Ramos (cell line): Measurements from ENCODE around the gene ADGRD1.
"Not testable (repeated sequence)": the region's sequence is repeated elsewhere in the genome, so short reads cannot be mapped to it uniquely, and the experiment has no call there.

Experiments used
- in situ Hi-C: fragments of 300-500 bp; cut with MboI; formaldehyde crosslinking; loops from one replicate; pipeline ENCODE4 v1.14.3; 2022; ENCODE audit warnings: low sequenced_read_pairs; ENCODE audit not compliant: unreplicated experiment

The ADGRD1 gene

GRCh38 chr12:131105736-131106348, 152.1 kb downstream of the ADGRD1 start:
- in situ Hi-C loops, result no loop called here

GRCh38 chr12:131106349-131106941, 152.7 kb downstream of the ADGRD1 start:
- in situ Hi-C loops, result no loop called here

GRCh38 chr12:131108177-131108955, 154.7 kb downstream of the ADGRD1 start:
- in situ Hi-C loops, result no loop called here

- in situ Hi-C loops, result no loop called here
Observed at GRCh38 chr12:131111446-131111845, 157.7 kb downstream of the ADGRD1 start.

GRCh38 chr12:131112021-131112420, 158.3 kb downstream of the ADGRD1 start:
- in situ Hi-C loops, result no loop called here

- in situ Hi-C loops, result no loop called here
Observed at GRCh38 chr12:131112700-131113290, 159.1 kb downstream of the ADGRD1 start.

GRCh38 chr12:131113568-131114270, 160.0 kb downstream of the ADGRD1 start:
- in situ Hi-C loops, result no loop called here

- in situ Hi-C loops, result no loop called here
Observed at GRCh38 chr12:131114271-131114670, 160.6 kb downstream of the ADGRD1 start.

- in situ Hi-C loops, result no loop called here
Observed at GRCh38 chr12:131114942-131115584, 161.4 kb downstream of the ADGRD1 start.

GRCh38 chr12:131115766-131116467, 162.2 kb downstream of the ADGRD1 start:
- in situ Hi-C loops, result no loop called here

- in situ Hi-C loops, result no loop called here
Observed at GRCh38 chr12:131116468-131117117, 162.9 kb downstream of the ADGRD1 start.

- in situ Hi-C loops, result no loop called here
Observed at GRCh38 chr12:131117438-131118245, 163.9 kb downstream of the ADGRD1 start.

- in situ Hi-C loops, result no loop called here
Observed at GRCh38 chr12:131118371-131118770, 164.7 kb downstream of the ADGRD1 start.

GRCh38 chr12:131119345-131119744, 165.6 kb downstream of the ADGRD1 start:
- in situ Hi-C loops, result not testable (repeated sequence)

- in situ Hi-C loops, result no loop called here
Observed at GRCh38 chr12:131119936-131120335, 166.2 kb downstream of the ADGRD1 start.

GRCh38 chr12:131120831-131121271, 167.1 kb downstream of the ADGRD1 start:
- in situ Hi-C loops, result no loop called here

- in situ Hi-C loops, result no loop called here
Observed at GRCh38 chr12:131121705-131122405, 168.1 kb downstream of the ADGRD1 start.
